ENCODE results near the gene PRRT1.
"Not testable (repeated sequence)": the region's sequence is repeated elsewhere in the genome, so short reads cannot be mapped to it uniquely, and the experiment has no call there.

The PRRT1 gene

GRCh38 chr6:32195902-32196681, 44.4 kb upstream of the PRRT1 start:
- Histone ChIP-seq H3K36me3 (no peaks in the 10 kb centered on the region), H3K27me3 (peaks cover 0 to 8% of the 10 kb centered on the region in 2 donors), H3K27ac (peak overlapping the region; percentile 98), H3K4me1 (peaks cover 0 to 31% (median 23%) of the 10 kb centered on the region in 4 donors), H3K9me3 (no peaks in the 10 kb centered on the region), H3K4me3 (peak overlapping the region; percentile 71 to 87)
- TF ChIP-seq, protein P1, sequence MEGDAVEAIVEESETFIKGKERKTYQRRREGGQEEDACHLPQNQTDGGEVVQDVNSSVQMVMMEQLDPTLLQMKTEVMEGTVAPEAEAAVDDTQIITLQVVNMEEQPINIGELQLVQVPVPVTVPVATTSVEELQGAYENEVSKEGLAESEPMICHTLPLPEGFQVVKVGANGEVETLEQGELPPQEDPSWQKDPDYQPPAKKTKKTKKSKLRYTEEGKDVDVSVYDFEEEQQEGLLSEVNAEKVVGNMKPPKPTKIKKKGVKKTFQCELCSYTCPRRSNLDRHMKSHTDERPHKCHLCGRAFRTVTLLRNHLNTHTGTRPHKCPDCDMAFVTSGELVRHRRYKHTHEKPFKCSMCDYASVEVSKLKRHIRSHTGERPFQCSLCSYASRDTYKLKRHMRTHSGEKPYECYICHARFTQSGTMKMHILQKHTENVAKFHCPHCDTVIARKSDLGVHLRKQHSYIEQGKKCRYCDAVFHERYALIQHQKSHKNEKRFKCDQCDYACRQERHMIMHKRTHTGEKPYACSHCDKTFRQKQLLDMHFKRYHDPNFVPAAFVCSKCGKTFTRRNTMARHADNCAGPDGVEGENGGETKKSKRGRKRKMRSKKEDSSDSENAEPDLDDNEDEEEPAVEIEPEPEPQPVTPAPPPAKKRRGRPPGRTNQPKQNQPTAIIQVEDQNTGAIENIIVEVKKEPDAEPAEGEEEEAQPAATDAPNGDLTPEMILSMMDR (IDR thresholded peaks at IDR 0.05), result no peak
- intact Hi-C loops (cut with DNase I; ENCODE audit: low total_unique reads), result no loop called here
- peak; percentile 90 to 94 for DNase-seq

DNA sequence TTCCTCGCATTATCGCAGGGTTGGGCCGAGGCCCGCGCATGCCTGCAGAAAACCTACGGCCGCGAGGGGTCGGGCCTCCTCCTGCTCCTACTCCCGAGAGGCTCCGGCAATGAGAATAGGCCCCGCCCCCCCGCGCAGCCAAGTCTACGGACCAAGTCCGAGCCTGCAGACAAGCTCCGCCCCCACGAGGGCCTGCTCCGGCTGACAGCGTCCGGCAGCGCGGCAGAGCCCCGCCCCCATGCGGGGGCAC, 43.8 kb upstream of the PRRT1 start:
- Histone ChIP-seq H3K27me3 (peaks cover 0 to 2% of the 10 kb centered on the region in 2 donors), H3K9me3 (no peaks in the 10 kb centered on the region), H3K27ac (peak overlapping the region; percentile 98), H3K36me3 (no peaks in the 10 kb centered on the region), H3K4me1 (peaks cover 0 to 36% (median 28%) of the 10 kb centered on the region in 4 donors), H3K4me3 (peak overlapping the region; percentile 71 to 87)
- peak; percentile 100 for DNase-seq
- intact Hi-C loops (cut with DNase I; ENCODE audit: low total_unique reads), result no loop called here
- TF ChIP-seq, protein P1 (IDR thresholded peaks at IDR 0.05), result peak; percentile 37 to 46

DNA sequence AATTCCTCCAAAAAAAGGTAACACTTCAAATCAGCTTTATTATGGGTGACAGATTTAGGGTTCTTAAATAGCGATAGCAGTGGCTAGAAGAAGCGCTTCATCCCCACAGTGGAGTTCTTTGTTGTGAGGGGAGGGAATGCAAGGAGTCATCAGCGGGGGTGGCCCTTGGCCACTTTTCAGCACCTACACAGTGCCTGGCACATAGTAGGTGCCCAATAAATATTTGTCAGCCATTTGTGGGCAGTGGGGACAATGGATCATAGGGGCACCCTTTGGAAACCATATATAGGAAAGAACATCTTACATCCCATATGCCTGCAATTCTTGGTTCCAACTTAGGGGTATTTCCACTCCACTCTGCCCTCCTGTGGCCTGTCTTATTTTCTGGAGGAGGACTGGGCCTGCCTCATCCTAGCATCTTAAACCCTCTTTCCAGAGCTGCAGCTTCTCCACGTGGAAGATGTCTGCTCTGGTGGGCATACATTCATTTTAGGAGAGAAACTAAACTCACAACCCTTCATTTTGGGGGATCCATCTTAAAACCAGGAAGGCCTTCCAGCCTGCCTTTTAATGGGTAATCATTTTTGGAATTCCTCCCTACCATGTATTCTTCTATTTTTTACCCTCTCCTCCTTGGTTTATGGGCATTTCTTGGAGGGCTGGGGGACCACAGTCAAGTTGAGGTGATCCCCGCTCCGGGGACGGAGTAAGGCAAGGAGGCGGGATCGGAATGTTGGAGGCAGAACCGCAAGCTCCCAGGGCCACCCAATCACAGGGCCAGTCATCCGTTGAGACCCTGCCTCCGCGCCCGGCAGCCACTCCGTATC, 43.3 kb upstream of the PRRT1 start:
- DNase-seq, result no peak
- H3K27me3 ChIP-seq, result no peaks in the 10 kb centered on the region
- H3K4me3 ChIP-seq, result peak overlapping the region; percentile 41 to 54
- H3K4me1 ChIP-seq, result peaks cover 0 to 39% (median 30%) of the 10 kb centered on the region in 4 donors
- intact Hi-C loops (cut with DNase I; ENCODE audit: low total_unique reads), result no loop called here
- H3K36me3 ChIP-seq, result no peaks in the 10 kb centered on the region
- peak overlapping the region; percentile 87 to 98 for H3K27ac ChIP-seq
- H3K9me3 ChIP-seq, result no peaks in the 10 kb centered on the region
- TF ChIP-seq, protein P1 (IDR thresholded peaks at IDR 0.05), result peak; percentile 43 to 59

DNA sequence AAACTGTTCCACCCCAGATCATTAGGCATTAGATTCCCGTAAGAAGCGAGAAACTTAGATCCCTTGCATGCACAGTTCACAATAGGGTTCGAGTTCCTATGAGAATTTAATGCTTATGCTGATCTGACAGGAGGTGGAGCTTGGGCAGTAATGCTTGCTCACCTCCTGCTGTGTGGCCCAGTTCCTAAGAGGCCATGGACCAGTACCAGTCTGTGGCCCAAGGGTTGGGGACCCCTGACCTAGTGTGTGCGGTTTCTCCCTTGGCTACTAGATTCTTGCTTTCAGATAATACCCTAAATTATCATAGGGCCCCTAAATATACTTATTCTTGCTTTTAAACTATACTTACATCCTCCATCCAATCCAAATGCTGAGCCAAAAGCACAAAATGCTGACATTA, 42.6 kb upstream of the PRRT1 start:
- Histone ChIP-seq H3K27ac (peak overlapping the region; percentile 87 to 98), H3K27me3 (no peaks in the 10 kb centered on the region), H3K4me1 (peaks cover 0 to 40% (median 30%) of the 10 kb centered on the region in 4 donors), H3K4me3 (no peak overlapping the region), H3K36me3 (no peaks in the 10 kb centered on the region), H3K9me3 (no peaks in the 10 kb centered on the region)
- TF ChIP-seq, protein P1 (IDR thresholded peaks at IDR 0.05), result no peak
- intact Hi-C loops (cut with DNase I; ENCODE audit: low total_unique reads), result no loop called here
- DNase-seq, result no peak

- intact Hi-C loops (cut with DNase I; ENCODE audit: low total_unique reads); H3K9me3 ChIP-seq; H3K4me3 ChIP-seq; H3K36me3 ChIP-seq; H3K27me3 ChIP-seq: not testable (repeated sequence)
- Histone ChIP-seq H3K27ac (peak overlapping the region in 1 of 2 donors; percentile 92), H3K4me1 (peaks cover 0 to 52% (median 42%) of the 10 kb centered on the region in 4 donors)
- peak in 1 of 2 donors; percentile 61 for DNase-seq
These were observed 41.4 kb upstream of the PRRT1 start for GRCh38 chr6:32193096-32193495.

DNA sequence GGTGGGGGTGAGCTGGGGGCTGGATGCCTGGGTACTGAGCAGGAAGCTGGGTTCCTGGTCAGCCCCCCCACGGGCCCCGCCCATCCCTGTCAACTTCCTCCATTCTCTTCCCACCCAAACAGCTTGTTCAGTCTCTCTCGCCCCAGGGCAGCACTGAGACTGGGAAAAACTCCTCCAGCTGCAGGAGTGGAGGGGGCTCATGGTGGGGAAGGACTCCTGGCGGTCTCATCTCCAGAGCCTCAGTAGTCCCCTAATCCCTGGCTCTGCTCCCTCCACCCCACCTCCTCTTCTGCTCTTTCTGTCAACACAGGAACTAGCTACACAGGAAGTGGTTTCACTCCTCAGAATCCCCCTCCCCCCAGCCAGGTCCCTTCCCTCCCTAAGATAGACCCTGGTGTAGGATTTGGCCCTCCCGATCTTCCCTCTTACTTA, 40.9 kb upstream of the PRRT1 start, which contains the start of gene GPSM3:
GPSM3 (minus strand) TSS at position 36 of the 432 bp plus-strand sequence. CDS start 130 bp downstream, outside the sequence.
- intact Hi-C loops (cut with DNase I; ENCODE audit: low total_unique reads), result no loop called here
- Histone ChIP-seq H3K27ac (peak within 1 kb of the TSS; percentile 92 to 97), H3K4me3 (peak within 1 kb of the TSS; percentile 26 to 30), H3K4me1 (peaks cover 0 to 57% (median 47%) of the 10 kb centered on the region in 4 donors), H3K36me3 (peaks cover 3 to 4% (median 4%) of the 10 kb centered on the region in 3 donors), H3K27me3 (no peaks in the 10 kb centered on the region), H3K9me3 (no peaks in the 10 kb centered on the region)
- TF ChIP-seq, protein P1 (IDR thresholded peaks at IDR 0.05), result no peak
- peak in 1 of 2 donors; percentile 75 for DNase-seq

Measured in tibial artery (tissue), 4 donors.